T-helper 1 cell treated with Interleukin-12 subunit alpha and Interleukin-12 subunit beta and Interleukin-4 antibody, amounts not matched to agents 30 ng/mL and 1 ng/mL, for 36 hours (primary cell): ENCODE results near the gene PCGF2. TPM values are rescaled to one million over a fixed set of nuclear protein-coding genes. Genes with fewer than 3 reads are reported as not detected.

Experiments used
- intact Hi-C: fragments of 100-400 bp; cut with micrococcal nuclease; formaldehyde crosslinking; loops from one replicate; pipeline ENCODE4 v1.15.1; 2024
- total RNA-seq: library from RNA; stranded (reverse); gene quantifications from 2 replicates; pipeline ENCODE4 v1.2.3, GENCODE V29; 2022

PCGF2 gene
- total RNA-seq, 1 donor from 2014 or later: 2.1 TPM

DNA sequence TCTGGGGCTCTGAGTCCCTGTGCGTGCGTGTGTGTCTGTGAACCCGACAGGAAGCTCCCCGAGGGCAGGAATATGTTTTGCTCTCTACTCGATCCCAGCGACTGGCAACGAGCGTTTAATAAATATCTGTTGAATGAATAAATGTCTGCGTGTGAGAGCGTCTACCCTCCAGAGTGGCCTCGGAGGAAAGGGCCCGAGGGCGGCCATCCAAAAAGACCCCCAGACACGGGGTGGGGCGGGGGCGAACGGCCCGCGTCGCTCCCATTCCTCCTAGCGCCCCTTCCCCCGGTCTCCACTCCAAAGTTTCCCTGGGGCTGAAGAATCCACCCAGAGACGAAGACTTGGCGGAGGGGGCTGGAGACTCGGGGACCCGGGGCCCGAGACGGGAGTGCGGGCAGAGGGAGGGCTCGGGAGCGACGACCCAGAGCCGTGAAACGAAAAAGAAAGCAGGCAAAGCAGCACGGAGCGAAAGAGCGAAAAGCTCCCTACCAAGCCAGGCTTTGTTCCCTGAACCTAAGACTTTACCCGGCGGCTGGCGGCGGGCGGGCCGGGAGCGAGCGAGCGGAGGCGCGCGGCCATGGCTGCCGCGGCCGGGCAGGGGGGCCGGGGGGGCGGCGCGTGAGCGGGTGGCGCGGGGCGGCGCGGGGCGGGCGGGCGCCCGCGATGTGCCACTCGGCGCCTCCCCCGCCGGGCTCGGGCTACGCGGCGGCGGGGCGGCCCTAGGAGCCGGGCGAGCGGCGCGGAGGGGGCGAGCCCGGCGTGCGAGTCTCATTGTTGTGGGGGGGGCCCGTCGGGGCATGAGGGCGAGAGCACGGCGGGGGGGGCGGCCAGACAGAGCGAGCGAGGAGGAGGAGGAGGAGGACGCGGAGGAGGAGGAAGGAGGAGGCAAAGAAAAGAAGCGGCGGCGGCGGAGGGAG, 43.3 kb downstream of the PCGF2 start, which contains the start of gene MLLT6:
Gene MLLT6, plus strand, starts transcription at position 668 of the 917 bp plus-strand sequence. CDS start 360 bp downstream, outside the sequence.
- intact Hi-C loops: loop anchor here (5.0 to 10.0 kb wide), 2 partner anchors 757 to 1620 kb away; partner anchors contain the start of gene CDK12

DNA sequence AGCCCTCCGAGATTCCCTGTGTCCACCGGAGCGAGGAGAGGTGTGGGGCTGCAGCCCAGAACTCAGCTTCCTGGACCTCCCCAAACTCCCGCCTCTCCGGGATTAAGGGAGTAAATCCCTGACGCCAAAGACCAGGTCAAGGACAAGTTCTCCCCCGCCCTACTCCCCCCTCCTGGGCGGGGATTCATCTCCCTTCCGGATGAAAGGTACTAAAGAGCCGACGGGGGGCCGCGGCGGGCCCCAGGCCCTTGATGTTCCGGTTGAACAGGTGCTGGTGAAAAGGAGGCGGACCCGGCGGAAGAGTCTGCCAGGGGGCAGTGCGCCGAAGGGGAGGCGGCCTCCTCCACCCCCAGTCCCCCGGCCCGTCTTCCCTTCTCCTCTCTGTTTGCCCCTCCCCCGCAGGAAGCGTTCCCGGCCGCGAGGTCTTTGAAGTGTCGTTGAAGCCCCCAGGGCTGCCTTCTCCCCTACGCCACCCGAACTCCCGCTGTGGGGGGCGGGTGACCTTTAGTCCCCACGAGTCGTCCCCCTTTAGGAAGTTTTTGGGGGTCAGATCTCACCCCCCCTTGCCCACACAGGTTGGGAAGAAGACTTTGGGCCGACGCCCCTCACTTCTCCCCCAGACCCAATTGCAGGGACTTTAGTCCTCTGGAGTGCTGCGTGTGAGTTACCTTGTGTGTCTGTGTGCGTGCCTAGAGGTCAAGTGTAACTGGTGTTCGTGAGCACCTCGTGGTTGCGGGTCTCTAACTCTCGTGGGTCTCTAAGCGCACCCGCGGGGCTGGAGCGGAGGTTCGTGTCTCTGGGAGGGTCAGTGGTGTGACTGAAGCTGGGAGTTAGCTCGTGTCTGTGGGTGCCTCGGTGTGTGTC, 44.2 kb downstream of the PCGF2 start:
- intact Hi-C loops: loop anchor here (5.0 to 10.0 kb wide), 2 partner anchors 758 to 1621 kb away; partner anchors contain the start of gene CDK12

GRCh38 chr17:38702916-38703741, 45.0 kb downstream of the PCGF2 start:
- intact Hi-C loops: loop anchor here (1.0 to 10.0 kb wide), 3 partner anchors 166 to 1622 kb away; partner anchors contain the start of gene CDK12

DNA sequence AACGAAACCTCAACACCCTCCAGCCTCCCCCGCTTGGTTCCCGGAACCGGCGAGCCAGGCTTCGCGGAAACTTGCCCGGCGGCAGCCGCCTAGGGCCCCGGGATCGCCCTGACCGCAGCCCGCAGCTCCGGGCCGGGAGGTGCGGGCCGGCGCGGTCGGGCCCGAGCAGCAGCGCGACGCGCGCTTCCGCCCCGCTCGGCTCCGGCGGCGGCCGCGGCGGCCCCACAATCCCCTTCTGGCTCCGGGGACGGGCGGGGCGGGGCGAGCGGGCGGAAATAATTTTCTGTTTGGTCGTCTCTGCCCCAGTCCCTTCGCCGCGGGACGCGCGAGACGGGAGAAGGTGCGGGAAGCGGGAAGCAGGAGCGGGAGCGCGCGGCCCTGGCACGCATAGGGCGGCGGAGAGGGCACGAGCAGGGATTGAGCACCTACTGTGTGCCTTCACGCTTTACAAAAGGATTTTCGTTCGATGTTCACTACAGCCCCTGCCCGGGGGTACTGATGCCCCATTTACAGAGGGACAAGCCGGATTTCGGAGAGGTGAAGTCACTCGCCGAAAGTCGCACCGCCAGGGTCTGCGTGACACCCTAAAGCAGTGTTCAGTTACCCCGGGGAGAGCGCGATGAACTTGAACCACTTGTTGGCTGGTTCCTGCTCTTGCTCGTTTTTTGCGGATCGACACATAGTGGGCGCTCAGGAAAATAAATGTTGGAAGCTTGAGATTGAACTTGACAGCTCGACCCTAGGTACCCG, 45.8 kb downstream of the PCGF2 start:
- intact Hi-C loops: loop anchor here (1.0 to 10.0 kb wide), 3 partner anchors 167 to 1622 kb away; partner anchors contain the start of gene CDK12

DNA sequence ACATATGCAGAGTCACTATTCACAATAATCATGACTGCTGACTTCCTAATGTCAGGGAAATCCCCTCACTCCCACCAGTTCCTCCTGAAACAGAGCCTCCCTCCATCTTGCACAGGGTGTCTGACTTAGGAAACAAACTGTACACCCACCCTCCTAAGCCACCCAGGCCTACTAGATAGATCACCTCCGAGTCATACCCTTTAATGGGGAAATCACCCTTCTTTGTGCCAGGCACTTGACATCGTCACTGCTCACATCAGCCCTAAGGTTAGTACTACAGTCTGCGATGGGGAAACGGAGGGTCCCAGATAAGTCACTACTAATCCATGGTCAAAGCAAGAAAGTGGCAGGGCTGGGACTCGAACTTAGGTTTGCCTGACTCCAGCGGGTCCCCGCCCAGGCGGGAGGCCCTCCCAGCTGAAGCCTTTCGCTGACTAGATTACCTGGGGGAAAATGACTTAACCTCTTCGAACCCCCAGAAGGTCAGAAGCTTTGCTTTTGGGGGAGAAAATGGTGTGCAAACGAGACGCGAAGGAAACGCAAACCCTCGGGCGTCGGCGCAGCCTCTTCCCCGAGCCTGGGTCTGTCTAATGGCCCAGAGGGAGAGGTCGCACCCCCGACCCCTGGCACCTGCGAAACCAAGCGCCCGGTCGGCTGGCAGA, 46.5 kb downstream of the PCGF2 start:
- intact Hi-C loops: loop anchor here (1.0 to 10.0 kb wide), 9 partner anchors 24 to 1623 kb away; partner anchors contain the start of genes CDK12, PIP4K2B and PSMB3

DNA sequence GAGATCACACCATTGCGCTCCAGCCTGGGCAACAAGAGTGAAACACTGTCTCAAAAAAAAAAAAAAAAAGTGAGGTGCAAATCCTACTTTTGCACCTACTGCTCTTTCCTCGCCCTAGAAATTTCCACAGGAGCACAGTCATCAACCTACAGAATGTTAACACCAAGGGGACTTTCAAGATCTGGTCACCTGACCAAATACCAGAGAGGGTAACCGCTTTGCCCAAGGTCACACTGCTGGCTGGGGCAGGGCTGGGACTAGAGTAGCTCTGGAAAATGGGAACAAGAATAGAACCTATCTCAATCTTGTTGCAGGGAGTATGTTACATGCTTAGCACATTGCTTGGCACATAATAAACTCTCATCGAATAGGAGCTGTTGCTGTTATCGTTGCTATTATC, 49.4 kb downstream of the PCGF2 start:
- intact Hi-C loops: no loop called here

- intact Hi-C loops: loop anchor here (1.0 kb wide), 1 partner anchor 20 kb away; no protein-coding TSS in a partner anchor
These were observed 50.9 kb downstream of the PCGF2 start for GRCh38 chr17:38697061-38697820.

GRCh38 chr17:38693700-38694329, 54.3 kb downstream of the PCGF2 start:
- intact Hi-C loops: no loop called here

DNA sequence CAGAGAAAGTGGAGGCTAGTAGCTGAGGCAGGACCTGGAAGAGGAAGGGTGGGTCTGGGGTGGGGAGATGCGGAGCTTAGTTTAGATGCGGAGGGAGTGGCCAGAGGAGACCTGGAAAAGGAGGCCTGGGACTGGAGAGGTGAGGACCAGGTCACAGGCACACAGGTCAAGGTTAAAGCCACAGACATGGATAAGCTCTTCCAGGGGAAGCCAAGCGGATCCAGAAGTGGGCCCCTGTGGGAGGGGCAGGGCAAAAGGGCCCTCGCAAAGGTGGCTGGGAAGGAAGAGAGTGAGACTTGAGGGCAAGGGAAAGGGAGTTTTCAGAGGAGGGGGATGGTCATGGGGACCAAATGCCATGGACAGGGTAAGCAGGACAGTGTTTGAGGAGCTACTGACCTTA, 57.0 kb downstream of the PCGF2 start:
- intact Hi-C loops: no loop called here

GRCh38 chr17:38690386-38690785, 57.8 kb downstream of the PCGF2 start:
- intact Hi-C loops: no loop called here

GRCh38 chr17:38687286-38687685, 60.9 kb downstream of the PCGF2 start:
- intact Hi-C loops: no loop called here

DNA sequence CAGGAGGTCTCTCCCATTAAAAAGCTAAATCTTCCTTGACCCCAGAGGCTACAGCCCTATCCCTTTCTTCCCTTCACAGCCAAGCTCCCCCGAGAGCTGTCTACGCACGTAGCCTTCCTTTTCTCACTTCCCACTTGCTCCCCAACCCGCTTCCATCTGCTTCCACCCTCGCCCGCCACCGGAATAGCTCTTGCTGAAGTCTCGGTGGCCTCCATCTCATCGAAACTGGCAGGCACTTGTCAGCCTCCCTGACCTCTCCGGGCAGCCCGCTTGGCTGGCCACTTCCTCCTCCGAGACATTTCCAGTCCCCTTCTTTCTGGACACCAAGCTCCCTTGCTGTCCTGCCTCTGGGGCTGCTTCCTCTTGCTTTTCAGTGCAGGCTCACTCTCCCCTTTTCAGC, 62.6 kb downstream of the PCGF2 start:
- intact Hi-C loops: no loop called here

Other genes starting within 250 kb of the PCGF2 start
- gene SRCIN1, start 142.4 kb downstream of the PCGF2 start, total RNA-seq: 0.42 TPM in 1 of 2 replicates, not detected in the other
- 16.1 and 16.5 TPM in 2 replicates for gene EPOP, start 73.4 kb downstream of the PCGF2 start, total RNA-seq
- gene MLLT6, start 43.1 kb downstream of the PCGF2 start, total RNA-seq: 303 and 305 TPM in 2 replicates
- 38.3 and 47.1 TPM in 2 replicates for gene CISD3, start 18.0 kb downstream of the PCGF2 start, total RNA-seq
- gene PSMB3, start 4.4 kb upstream of the PCGF2 start, total RNA-seq: 318 and 320 TPM in 2 replicates
- gene PIP4K2B, start 51.2 kb upstream of the PCGF2 start, total RNA-seq: 40.7 and 44.1 TPM in 2 replicates
- gene CWC25, start 77.0 kb upstream of the PCGF2 start, total RNA-seq: 35.2 and 37.1 TPM in 2 replicates
- gene RPL23, start 105.4 kb upstream of the PCGF2 start, total RNA-seq: 1,229 and 1,273 TPM in 2 replicates
- gene LASP1, start 121.7 kb upstream of the PCGF2 start, total RNA-seq: 217 and 222 TPM in 2 replicates
- not detected in 2 replicates for gene FBXO47, start 219.1 kb upstream of the PCGF2 start, total RNA-seq